ENCODE results near the gene PRMT3.
A peak's percentile ranks its signal among the peaks of the same experiment; 100 is the strongest.

PRMT3 gene

GRCh38 chr11:20355221-20356219, 32.0 kb upstream of the PRMT3 start:
- Histone ChIP-seq H3K36me3 (no peaks in the 10 kb centered on the region), H3K4me1 (no peaks in the 10 kb centered on the region), H3K27ac (no peak overlapping the region), H3K9me3 (no peaks in the 10 kb centered on the region), H3K27me3 (peaks cover 0 to 8% of the 10 kb centered on the region in 2 donors), H3K4me3 (no peak overlapping the region)
- TF ChIP-seq CTCF (IDR thresholded peaks at IDR 0.05): peak; percentile 38 to 39
- intact Hi-C loops (cut with DNase I; ENCODE audit: low total_unique reads): loop anchor here (10.0 kb wide), 1 partner anchor 221 kb away; no protein-coding TSS in a partner anchor
- DNase-seq: no peak

- TF ChIP-seq CTCF (IDR thresholded peaks at IDR 0.05): no peak
- Histone ChIP-seq H3K9me3 (no peaks in the 10 kb centered on the region), H3K27me3 (peaks cover 0 to 8% of the 10 kb centered on the region in 2 donors), H3K27ac (no peak overlapping the region), H3K36me3 (no peaks in the 10 kb centered on the region), H3K4me3 (no peak overlapping the region), H3K4me1 (no peaks in the 10 kb centered on the region)
- no peak for DNase-seq
- intact Hi-C loops (cut with DNase I; ENCODE audit: low total_unique reads): loop anchor here (10.0 kb wide), 1 partner anchor 222 kb away; no protein-coding TSS in a partner anchor
Measured at GRCh38 chr11:20357150-20357549, 30.4 kb upstream of the PRMT3 start.

GRCh38 chr11:20360650-20361049, 26.9 kb upstream of the PRMT3 start:
- H3K9me3 ChIP-seq: no peaks in the 10 kb centered on the region
- no peak for DNase-seq
- peaks cover 0 to 8% of the 10 kb centered on the region in 2 donors for H3K27me3 ChIP-seq
- intact Hi-C loops (cut with DNase I; ENCODE audit: low total_unique reads): no loop called here
- no peak for TF ChIP-seq CTCF (IDR thresholded peaks at IDR 0.05)
- H3K36me3 ChIP-seq: no peaks in the 10 kb centered on the region
- H3K4me3 ChIP-seq: no peak overlapping the region
- no peak overlapping the region for H3K27ac ChIP-seq
- peaks cover 0 to 14% (median 8%) of the 10 kb centered on the region in 4 donors for H3K4me1 ChIP-seq

GRCh38 chr11:20362481-20362880, 25.0 kb upstream of the PRMT3 start:
- H3K4me3 ChIP-seq: no peak overlapping the region
- intact Hi-C loops (cut with DNase I; ENCODE audit: low total_unique reads): no loop called here
- no peak for TF ChIP-seq CTCF (IDR thresholded peaks at IDR 0.05)
- H3K36me3 ChIP-seq: no peaks in the 10 kb centered on the region
- H3K27ac ChIP-seq: no peak overlapping the region
- no peaks in the 10 kb centered on the region for H3K9me3 ChIP-seq
- H3K4me1 ChIP-seq: peaks cover 0 to 33% (median 13%) of the 10 kb centered on the region in 4 donors
- peaks cover 0 to 7% of the 10 kb centered on the region in 2 donors for H3K27me3 ChIP-seq
- DNase-seq: no peak

GRCh38 chr11:20363149-20363499, 24.4 kb upstream of the PRMT3 start:
- Histone ChIP-seq H3K9me3 (no peaks in the 10 kb centered on the region), H3K4me3 (peak overlapping the region; percentile 73 to 81), H3K27ac (peak overlapping the region; percentile 91), H3K36me3 (no peaks in the 10 kb centered on the region), H3K4me1 (peaks cover 0 to 37% (median 13%) of the 10 kb centered on the region in 4 donors), H3K27me3 (peaks cover 0 to 4% of the 10 kb centered on the region in 2 donors)
- intact Hi-C loops (cut with DNase I; ENCODE audit: low total_unique reads): no loop called here
- no peak for DNase-seq
- no peak for TF ChIP-seq CTCF (IDR thresholded peaks at IDR 0.05)

Data from tibial artery (tissue), 4 donors.